Lung microvascular endothelial cell (primary cell): Measurements from ENCODE around the gene RAB39A. TPM values are rescaled to one million over a fixed set of nuclear protein-coding genes. Genes with fewer than 3 reads are reported as not detected.

Source experiments
- total RNA-seq: library from RNA; depleted of rRNA; stranded (reverse); fragments of >200 nt; gene quantifications from 2 replicates; pipeline ENCODE4 v1.2.1, GENCODE V29; 2014

Gene RAB39A
- total RNA-seq, 1 donor from 2014 or later = not detected

Other genes with a start within 250 kb of the RAB39A start
- gene SLN, start 216.4 kb upstream of the RAB39A start, total RNA-seq = not detected in 2 replicates
- gene SLC35F2, start 69.7 kb upstream of the RAB39A start, total RNA-seq = 22.8 and 62.1 TPM in 2 replicates
- 27.2 and 32.3 TPM in 2 replicates for gene CUL5, start 80.5 kb downstream of the RAB39A start, total RNA-seq
- gene ACAT1, start 193.1 kb downstream of the RAB39A start, total RNA-seq = 95.5 and 106 TPM in 2 replicates